K562 treated with DMSO at 1 percent for 4 hours (cell line): ENCODE data around the gene COX18. TPM values are rescaled to one million over a fixed set of nuclear protein-coding genes. Genes with fewer than 3 reads are reported as not detected.

Source experiments
- total RNA-seq: library from RNA; unstranded; fragments of 300-600 nt; gene quantifications from 2 replicates; pipeline ENCODE4 v1.2.3, GENCODE V29; 2022; ENCODE audit not compliant: insufficient read depth

Gene COX18, protein sequence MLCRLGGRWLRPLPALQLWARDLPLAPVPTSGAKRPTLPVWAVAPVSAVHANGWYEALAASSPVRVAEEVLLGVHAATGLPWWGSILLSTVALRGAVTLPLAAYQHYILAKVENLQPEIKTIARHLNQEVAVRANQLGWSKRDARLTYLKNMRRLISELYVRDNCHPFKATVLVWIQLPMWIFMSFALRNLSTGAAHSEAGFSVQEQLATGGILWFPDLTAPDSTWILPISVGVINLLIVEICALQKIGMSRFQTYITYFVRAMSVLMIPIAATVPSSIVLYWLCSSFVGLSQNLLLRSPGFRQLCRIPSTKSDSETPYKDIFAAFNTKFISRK
- 12.5 and 13.3 TPM in 2 replicates for total RNA-seq

DNA sequence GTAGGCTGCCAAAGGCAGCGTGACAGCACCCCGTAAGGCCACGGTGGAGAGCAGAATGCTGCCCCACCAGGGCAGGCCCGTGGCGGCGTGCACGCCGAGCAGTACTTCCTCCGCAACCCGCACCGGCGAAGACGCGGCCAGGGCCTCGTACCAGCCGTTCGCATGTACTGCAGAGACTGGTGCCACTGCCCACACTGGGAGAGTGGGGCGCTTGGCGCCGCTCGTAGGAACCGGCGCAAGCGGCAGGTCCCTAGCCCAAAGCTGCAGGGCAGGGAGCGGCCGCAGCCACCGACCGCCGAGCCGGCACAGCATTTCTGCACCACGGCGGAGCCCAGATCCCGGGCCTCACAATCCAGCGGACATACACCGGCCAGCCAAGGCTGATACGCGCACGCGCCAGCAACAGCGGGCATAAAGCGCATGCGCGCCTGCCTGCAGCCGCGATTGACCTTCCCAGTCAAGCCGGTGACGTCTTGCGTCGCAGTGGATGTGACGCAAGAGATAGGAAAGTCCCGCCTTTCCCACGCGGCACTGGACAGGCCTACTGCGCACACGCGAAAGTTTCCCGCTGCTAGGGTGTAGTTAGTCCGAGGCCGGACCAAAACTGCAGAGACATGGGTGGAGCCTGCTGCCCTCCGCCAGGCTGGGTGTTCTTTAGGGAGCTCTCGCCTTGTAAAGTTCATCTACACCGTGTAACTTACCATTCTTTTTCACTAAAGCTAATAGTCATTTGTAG, at the start of gene COX18:
TSS of gene COX18 (minus strand) at position 379 of the 736 bp plus-strand sequence. CDS start at position 312, 67 bp downstream.

Other genes starting within 250 kb of the COX18 start
- 23.5 and 24.4 TPM in 2 replicates for gene ANKRD17, start 189.1 kb upstream of the COX18 start, total RNA-seq